K562 (cell line): ENCODE data around the gene ENG. TPM values are rescaled to one million over a fixed set of nuclear protein-coding genes. Genes with fewer than 3 reads are reported as not detected.

Experiments
- BCL6 ChIP-seq: fragments of 250-450 bp; sonication (Bioruptor Pico); IDR thresholded peaks from 2 replicates; pipeline ENCODE4 v1.4.0; 2020
- CC2D1A ChIP-seq: fragments of 450-650 bp; IDR thresholded peaks from 2 replicates; pipeline ENCODE4 v1.6.1; 2017; ENCODE audit warnings: mild to moderate bottlenecking
- ETV1 ChIP-seq: fragments of 450-650 bp; conservative IDR thresholded peaks from 2 replicates; pipeline ENCODE4 v1.6.1; 2016; ENCODE audit warnings: missing genetic modification characterization, control low read depth, low read depth, missing compliant biosample characterization
- EWSR1 ChIP-seq: fragments of 450-650 bp; IDR thresholded peaks from 2 replicates; pipeline ENCODE4 v1.6.1; 2018; ENCODE audit warnings: borderline replicate concordance, mild to moderate bottlenecking, low read depth, moderate library complexity; ENCODE audit not compliant: partially characterized antibody
- HDAC1 ChIP-seq, 2 experiments: fragments of 450-650 bp; IDR thresholded peaks; 2 replicates each; pipeline ENCODE4 v1.6.1; 2016 to 2017; ENCODE audit warnings: inconsistent platforms in 1 of 2, mild to moderate bottlenecking in 1 of 2, moderate library complexity in 1 of 2
- KLF6 ChIP-seq: fragments of 250-450 bp; sonication (Bioruptor Pico); IDR thresholded peaks from 2 replicates; pipeline ENCODE4 v1.4.0; 2020; ENCODE audit warnings: mild to moderate bottlenecking, moderate library complexity, borderline replicate concordance
- L3MBTL2 ChIP-seq: fragments of 450-650 bp; IDR thresholded peaks from 2 replicates; pipeline ENCODE4 v1.6.1; 2016; ENCODE audit warnings: mild to moderate bottlenecking, moderate library complexity
- MTA2 ChIP-seq: fragments of 450-650 bp; IDR thresholded peaks from 2 replicates; pipeline ENCODE4 v1.6.1; 2016; ENCODE audit warnings: low read depth
- NR2F6 ChIP-seq: fragments of 450-650 bp; formaldehyde crosslinking; IDR thresholded peaks from 2 replicates; pipeline ENCODE4 v1.4.0; 2020; ENCODE audit warnings: mild to moderate bottlenecking
- OTX1 ChIP-seq: fragments of 450-650 bp; formaldehyde crosslinking; IDR thresholded peaks from 2 replicates; pipeline ENCODE4 v1.4.0; 2022; ENCODE audit warnings: mild to moderate bottlenecking
- PATZ1 ChIP-seq: fragments of 250-450 bp; sonication (Bioruptor Pico); IDR thresholded peaks from 2 replicates; pipeline ENCODE4 v1.5.0; 2020; ENCODE audit warnings: mild to moderate bottlenecking, borderline replicate concordance
- THRAP3 ChIP-seq: fragments of 450-650 bp; IDR thresholded peaks from 2 replicates; pipeline ENCODE4 v1.6.1; 2016; ENCODE audit warnings: mild to moderate bottlenecking, inconsistent platforms, borderline replicate concordance
- ZBTB11 ChIP-seq, 3 experiments: fragments of 200-800 bp in 1 of 3; fragments of 250-450 bp in 1 of 3; fragments of 450-650 bp in 1 of 3; sonication (Bioruptor Pico) in 1 of 3; sonication (Bioruptor generic) in 1 of 3; formaldehyde crosslinking in 1 of 3; IDR thresholded peaks; 2 replicates each; pipeline versions ENCODE4 v1.6.1 to v1.8.0; 2016 to 2022; ENCODE audit warnings: mild to moderate bottlenecking in 2 of 3, missing genetic modification characterization in 2 of 3, missing compliant biosample characterization in 1 of 3, moderate library complexity in 1 of 3
- ZC3H4 ChIP-seq: sonication (generic); formaldehyde crosslinking; IDR thresholded peaks from 2 replicates; pipeline ENCODE4 v1.9.0; 2021; ENCODE audit warnings: missing genetic modification reagents, borderline replicate concordance
- ZNF316 ChIP-seq: fragments of 450-650 bp; IDR thresholded peaks from 2 replicates; pipeline ENCODE4 v1.6.1; 2016
- polyA plus RNA-seq, 8 experiments: library from polyadenylated mRNA; depleted of rRNA in 4 of 8; stranded (reverse) in 5 of 8; unstranded in 3 of 8; fragments of >200 nt; fragmentation: Nextera tagmentation in 2 of 8; fragmentation: Illumina TruSeq in 1 of 8; extraction: Ambion mirVana in 2 of 8; extraction: Trizol in 1 of 8; gene quantifications; 2 replicates each; pipeline versions ENCODE4 v1.2.1 to v1.2.3, GENCODE V29; 2011 to 2014; ENCODE audit warnings: inconsistent platforms in 1 of 8, missing spikeins in 1 of 8
- total RNA-seq, 7 experiments: library from RNA; depleted of rRNA in 6 of 7; stranded (reverse); fragments of >200 nt in 6 of 7; fragmentation: Illumina TruSeq in 2 of 7; extraction: Trizol in 2 of 7; gene quantifications; 2 replicates each; pipeline versions ENCODE4 v1.2.1 to v1.2.3, GENCODE V29; 2011 to 2021; ENCODE audit warnings: low replicate concordance in 1 of 7
- TF ChIP-seq, protein P1 (sequence below): fragments of 250-450 bp; sonication (Bioruptor Pico); IDR thresholded peaks from 2 replicates; pipeline ENCODE4 v1.4.0; 2020; ENCODE audit warnings: mild to moderate bottlenecking, moderate library complexity, borderline replicate concordance

The ENG gene
- total and polyA plus RNA-seq, 9 of the 15 experiments (the other 6 are each of a cell fraction or from before 2014, with no cell fraction given): 0.04 to 0.40 (median 0.14) TPM; not detected in 1

- TF ChIP-seq, protein P1, sequence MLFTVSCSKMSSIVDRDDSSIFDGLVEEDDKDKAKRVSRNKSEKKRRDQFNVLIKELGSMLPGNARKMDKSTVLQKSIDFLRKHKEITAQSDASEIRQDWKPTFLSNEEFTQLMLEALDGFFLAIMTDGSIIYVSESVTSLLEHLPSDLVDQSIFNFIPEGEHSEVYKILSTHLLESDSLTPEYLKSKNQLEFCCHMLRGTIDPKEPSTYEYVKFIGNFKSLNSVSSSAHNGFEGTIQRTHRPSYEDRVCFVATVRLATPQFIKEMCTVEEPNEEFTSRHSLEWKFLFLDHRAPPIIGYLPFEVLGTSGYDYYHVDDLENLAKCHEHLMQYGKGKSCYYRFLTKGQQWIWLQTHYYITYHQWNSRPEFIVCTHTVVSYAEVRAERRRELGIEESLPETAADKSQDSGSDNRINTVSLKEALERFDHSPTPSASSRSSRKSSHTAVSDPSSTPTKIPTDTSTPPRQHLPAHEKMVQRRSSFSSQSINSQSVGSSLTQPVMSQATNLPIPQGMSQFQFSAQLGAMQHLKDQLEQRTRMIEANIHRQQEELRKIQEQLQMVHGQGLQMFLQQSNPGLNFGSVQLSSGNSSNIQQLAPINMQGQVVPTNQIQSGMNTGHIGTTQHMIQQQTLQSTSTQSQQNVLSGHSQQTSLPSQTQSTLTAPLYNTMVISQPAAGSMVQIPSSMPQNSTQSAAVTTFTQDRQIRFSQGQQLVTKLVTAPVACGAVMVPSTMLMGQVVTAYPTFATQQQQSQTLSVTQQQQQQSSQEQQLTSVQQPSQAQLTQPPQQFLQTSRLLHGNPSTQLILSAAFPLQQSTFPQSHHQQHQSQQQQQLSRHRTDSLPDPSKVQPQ (CRISPR knock-in tag): no peak
- TF ChIP-seq BCL6 (CRISPR knock-in tag): 0 out of 2 replicates have a peak, but pooled peaks have one; percentile 15
- peak; percentile 38; the same call in 1 of the 2 replicates for TF ChIP-seq MTA2
- TF ChIP-seq NR2F6 (CRISPR knock-in tag): no peak
- no peak for TF ChIP-seq L3MBTL2
- TF ChIP-seq ETV1 (tag): no peak
- no peak for TF ChIP-seq ZC3H4 (CRISPR knock-in tag)
- TF ChIP-seq OTX1: peak; percentile 98
- TF ChIP-seq HDAC1 (IDR thresholded peaks at IDR 0.05): peak in 1 of 2 experiments; percentile 86; a peak in 2 of 4 replicates
- TF ChIP-seq ZNF316: peak; percentile 27; the same call in 1 of the 2 replicates
- TF ChIP-seq EWSR1: no peak
- peak; percentile 95 for TF ChIP-seq THRAP3
- TF ChIP-seq CC2D1A: peak; percentile 82
- TF ChIP-seq ZBTB11 (CRISPR knock-in tag; IDR thresholded peaks at IDR 0.05): 0 out of 6 replicates have a peak, but pooled peaks of 1 of the 3 experiments have one; percentile 33
- TF ChIP-seq PATZ1 (CRISPR knock-in tag): no peak
- TF ChIP-seq KLF6: peak; percentile 21; the same call in 1 of the 2 replicates
These were observed 11.4 kb upstream of the ENG start (continued) for GRCh38 chr9:127865645-127866464.
